ENCODE measurements around the gene WNT6.

The WNT6 gene

DNA sequence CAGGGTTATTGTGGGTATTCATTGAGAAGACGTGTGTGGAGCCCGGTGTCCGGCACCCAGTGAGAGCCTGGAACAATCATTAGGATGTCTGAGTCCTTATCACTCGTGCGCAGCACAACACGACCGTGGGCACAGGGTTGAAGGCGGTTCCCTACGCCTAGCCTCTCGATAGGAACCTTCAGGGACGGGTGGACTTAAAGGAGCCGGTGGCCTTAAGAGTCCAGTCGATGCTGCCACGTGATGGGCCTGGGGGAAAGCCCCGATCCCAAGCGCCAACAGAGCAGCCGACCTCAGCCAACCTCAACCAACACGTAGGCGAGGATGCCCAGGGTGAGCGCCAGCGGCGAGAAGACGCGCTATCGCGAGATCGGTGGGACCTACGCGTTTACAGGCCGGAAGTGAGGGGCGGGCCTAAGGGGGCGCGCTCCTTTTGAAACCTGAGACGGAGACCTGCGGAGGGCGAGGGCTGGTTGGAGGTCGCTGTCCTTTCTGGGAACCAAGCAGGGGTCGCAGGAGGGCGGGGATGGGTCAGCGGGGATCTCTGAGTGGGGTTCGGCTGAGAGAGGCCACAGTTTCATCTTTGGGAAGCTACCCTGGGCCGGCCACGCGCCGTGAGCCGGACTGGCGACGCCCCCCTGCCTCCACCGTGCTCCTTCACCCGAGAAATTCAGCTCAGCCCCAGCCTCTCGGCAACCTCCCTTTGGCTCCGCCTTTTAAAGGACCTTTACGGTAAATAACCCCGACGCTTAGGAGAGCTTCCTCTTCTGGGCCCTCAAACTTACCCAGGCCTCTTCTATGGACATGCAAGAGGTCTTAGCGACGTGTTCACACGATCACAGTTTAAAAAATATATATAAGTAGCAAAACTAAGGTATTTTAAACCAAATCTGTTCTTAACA is 49.4 kb downstream of the WNT6 start:
- peak overlapping the region; percentile 83 for H3K4me3 Mint-ChIP-seq
- peaks cover 9% of the 10 kb centered on the region for H3K4me1 Mint-ChIP-seq (ENCODE audit: low read depth)
- DNase-seq (ENCODE audit: low spot score), result peak; percentile 88
- H3K27ac Mint-ChIP-seq, result peak overlapping the region; percentile 83
- H3K9me3 Mint-ChIP-seq, result no peaks in the 10 kb centered on the region
- peaks cover 25% of the 10 kb centered on the region for H3K27me3 Mint-ChIP-seq (ENCODE audit: low read depth)
- no peaks in the 10 kb centered on the region for H3K36me3 Mint-ChIP-seq (ENCODE audit: low read depth)

DNA sequence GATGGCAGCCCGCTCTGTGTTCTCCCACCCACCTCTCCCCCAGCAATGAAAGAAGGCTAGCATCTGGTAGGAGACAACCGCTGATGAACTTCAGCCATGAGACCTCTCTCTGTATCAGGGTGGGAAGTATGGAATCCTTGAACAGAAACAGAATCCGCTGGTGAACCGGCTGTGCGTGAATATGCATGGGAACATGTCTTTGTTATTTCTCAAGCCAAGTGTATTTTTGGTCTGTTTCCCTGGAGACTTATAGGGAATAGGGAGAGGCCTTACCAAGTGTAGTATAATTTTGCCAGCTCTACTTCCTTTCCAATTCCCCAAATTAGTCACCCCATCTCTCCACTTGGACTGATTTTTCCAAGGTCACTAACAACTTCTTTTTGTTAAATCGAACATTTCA is 51.1 kb downstream of the WNT6 start:
- DNase-seq (ENCODE audit: low spot score), result no peak
- Mint-ChIP-seq H3K36me3 (ENCODE audit: low read depth) (no peaks in the 10 kb centered on the region), H3K27ac (no peak overlapping the region), H3K27me3 (ENCODE audit: low read depth) (peaks cover 23% of the 10 kb centered on the region), H3K9me3 (no peaks in the 10 kb centered on the region), H3K4me1 (ENCODE audit: low read depth) (peaks cover 9% of the 10 kb centered on the region), H3K4me3 (peak overlapping the region; percentile 8)

GRCh38 chr2:218920504-218920903 is 60.9 kb downstream of the WNT6 start:
- DNase-seq (ENCODE audit: low spot score), result no peak
- H3K27me3 Mint-ChIP-seq (ENCODE audit: low read depth), result peaks cover 17% of the 10 kb centered on the region
- peaks cover 3% of the 10 kb centered on the region for H3K36me3 Mint-ChIP-seq (ENCODE audit: low read depth)
- peaks cover 11% of the 10 kb centered on the region for H3K9me3 Mint-ChIP-seq
- H3K4me3 Mint-ChIP-seq, result no peak overlapping the region
- H3K27ac Mint-ChIP-seq, result no peak overlapping the region
- no peaks in the 10 kb centered on the region for H3K4me1 Mint-ChIP-seq (ENCODE audit: low read depth)
